NCI-H1694 treated with DMSO at 0.1 percent for 48 hours (cell line): ENCODE results near the gene HIPK1.
A peak's percentile ranks its signal among the peaks of the same experiment; 100 is the strongest.
"Not testable (repeated sequence)": the region's sequence is repeated elsewhere in the genome, so short reads cannot be mapped to it uniquely, and the experiment has no call there.

Experiments used
- DNase-seq: peaks from one replicate; lab custom pipeline; 2025; lab: John Stamatoyannopoulos, UW

The HIPK1 gene

DNA sequence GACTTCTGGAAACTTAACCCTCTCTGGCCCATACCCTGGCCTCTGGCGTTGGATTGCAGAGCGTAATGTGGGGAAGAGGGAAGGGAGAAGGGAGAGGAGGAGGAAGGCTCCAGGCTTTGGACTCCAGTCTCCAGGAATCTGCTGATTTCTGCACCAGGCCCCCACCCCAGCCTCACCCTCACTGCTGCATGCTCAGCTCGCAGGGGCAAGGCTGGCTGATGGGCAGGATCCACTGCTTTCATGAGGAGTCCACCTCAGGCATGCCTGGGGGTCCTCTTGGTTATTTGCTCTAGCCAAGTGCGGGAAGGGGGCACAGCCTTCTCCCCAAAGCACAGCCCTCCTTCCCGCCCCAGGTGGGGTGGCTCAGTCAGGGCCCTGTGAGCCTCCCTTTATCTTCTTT, 53.8 kb downstream of the HIPK1 start:
- DNase-seq = no peak

DNA sequence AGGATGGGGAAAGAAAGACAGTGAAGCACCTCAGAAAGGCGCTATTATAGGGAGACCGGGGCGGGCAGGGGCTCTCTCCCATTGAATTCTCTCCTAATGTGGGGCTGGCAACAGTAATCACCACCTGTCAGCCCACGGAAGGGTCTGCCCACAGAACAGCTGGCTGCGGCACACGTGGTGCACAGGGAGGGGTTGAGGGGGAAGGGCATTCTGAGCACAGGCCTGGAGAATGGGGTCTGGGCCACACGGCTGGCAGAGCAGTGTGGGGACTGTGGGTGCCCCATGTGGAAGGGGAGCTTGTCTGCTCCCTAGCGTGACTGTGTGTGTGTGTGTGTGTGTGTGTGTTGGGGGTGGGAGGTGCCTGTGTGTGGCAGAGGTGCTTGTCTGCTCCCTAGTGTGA, 54.3 kb downstream of the HIPK1 start:
- DNase-seq = peak; percentile 71

DNA sequence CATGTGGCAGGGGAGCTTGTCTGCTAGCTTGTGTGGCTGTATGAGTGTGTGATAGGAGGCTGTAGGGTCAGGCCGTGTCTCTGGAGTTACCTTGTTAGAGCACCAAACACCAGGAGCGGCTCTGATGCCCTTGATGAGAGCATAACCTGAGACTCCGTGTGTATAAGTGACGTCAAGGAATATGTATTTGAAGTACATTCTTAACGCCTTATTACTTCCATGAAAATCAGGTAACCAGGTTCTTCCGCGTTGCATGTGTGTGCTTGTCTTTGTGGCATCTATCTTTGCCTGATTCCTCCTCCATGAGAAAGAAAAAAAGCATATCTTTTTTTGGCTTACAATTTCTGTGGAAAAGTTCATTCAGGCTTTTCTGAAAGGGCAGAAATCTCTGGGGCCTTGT, 54.7 kb downstream of the HIPK1 start:
- DNase-seq = no peak

DNA sequence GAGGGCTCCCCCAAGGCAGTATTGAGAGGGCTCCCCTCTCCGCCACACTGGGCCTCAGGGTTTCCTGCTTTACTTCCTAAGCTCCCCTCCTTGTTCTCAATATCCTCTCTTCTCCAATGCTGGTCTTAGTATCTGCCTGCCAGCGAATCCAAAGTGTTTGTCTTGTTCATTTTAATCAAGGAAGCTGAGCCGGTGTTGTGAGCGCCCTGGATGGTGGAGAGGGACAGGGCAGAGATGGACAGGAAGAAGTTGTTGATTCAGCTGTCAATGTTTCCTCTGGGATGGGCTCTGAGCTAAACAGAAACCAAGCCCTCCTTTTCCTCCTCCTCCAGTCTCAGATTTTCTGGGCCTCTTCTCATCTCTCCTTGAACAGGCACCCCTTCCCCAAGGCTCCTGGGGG, 55.6 kb downstream of the HIPK1 start:
- no peak for DNase-seq

DNA sequence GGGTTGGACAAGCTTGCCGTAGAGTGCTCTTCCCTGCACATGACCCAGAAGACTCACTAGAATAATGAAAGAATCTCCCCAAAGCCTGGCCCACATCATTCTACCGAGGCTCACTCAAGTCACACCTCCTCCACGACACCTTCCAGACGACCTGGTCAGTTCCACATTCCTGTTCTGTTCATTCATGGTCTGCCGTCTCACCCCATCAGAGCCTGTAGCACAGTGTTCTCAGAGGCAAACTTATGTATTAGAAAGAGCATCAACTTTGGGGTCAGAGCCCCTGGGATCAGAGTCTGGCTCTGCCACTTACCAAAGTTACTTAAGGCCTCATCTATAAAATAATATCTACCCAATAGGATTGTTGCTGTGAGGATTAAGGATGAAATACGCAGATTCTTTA, 57.7 kb downstream of the HIPK1 start:
- DNase-seq = no peak

DNA sequence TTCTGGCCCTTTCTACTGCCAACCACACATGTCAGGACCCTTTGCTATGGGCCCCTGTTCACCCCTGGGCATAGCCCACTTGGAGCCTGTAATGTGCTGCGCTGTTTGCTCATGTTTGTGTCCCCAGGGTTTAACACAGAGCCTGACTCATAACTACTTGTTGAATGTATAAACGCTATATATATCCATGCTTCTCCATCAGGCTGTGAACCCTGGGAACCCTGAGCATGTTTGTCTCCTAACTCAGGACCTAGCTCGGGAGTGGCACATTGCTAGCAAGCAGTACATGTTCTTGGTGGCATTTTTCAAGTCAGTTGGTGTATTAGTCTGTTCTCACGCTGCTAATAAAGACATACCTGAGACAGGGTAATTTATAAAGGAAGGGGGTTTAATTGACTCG, 58.1 kb downstream of the HIPK1 start:
- DNase-seq = no peak

DNA sequence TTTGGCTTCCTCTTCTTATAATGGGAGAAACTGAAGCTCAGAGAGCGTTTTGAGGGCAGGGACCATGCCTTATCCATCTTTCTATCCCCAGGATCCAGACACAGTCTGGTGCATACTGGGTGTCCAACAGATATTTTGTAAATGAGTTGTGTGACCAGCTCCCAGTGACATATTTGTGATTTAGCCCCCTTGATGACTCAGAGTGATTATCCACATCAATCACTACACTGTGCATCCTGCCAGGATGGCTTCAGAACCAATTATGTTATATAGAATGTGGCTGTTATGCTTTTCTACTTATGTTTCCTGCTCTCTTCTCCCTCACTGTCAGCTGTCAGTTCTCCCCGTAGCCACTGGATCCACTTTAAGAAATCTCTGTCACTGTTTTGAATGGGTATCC, 61.4 kb downstream of the HIPK1 start:
- DNase-seq = no peak

DNA sequence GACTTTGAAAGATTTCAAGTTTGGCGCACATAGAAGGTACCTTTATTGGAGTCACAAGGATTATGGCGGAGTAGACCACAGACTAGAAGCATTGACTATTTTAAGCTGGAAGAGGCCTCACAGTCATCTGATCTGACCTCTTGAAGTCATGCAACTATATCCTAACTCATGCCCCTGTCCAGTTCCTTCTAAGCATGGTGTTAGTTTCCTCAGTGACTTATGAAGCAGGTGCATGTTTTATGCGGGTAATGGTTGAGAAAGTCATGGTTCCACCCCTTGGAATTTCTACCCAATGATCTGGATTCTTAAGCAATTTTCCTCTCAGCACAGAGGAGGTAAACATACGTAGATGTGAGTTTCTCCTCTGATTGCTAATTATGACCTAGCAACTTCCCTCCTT, 61.8 kb downstream of the HIPK1 start:
- DNase-seq = no peak

DNA sequence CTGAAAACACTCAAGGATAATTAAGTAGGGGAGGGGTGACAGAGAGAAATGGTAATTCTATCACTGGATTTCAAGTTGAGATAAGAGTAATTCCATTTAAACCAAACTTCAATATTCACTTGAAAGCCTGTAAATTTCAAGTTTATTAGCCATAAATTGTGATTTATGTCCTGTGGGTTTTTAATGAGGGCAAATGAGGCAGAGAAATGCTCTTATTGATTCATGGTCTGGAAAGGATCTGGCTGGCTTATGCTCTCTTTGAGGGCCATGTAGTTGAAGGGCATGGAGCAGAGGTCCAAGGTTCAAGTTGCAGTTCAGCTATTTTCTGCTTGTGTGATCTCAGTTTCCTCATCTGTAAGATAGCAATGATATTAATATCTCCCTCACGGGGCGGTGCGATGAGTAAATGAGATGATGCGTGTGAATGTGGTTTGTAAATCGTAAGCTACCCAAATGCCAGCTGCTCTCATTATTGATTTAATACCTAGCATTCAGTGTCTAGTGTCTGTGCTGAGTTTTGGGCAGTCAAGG, 62.4 kb downstream of the HIPK1 start:
- no peak for DNase-seq

DNA sequence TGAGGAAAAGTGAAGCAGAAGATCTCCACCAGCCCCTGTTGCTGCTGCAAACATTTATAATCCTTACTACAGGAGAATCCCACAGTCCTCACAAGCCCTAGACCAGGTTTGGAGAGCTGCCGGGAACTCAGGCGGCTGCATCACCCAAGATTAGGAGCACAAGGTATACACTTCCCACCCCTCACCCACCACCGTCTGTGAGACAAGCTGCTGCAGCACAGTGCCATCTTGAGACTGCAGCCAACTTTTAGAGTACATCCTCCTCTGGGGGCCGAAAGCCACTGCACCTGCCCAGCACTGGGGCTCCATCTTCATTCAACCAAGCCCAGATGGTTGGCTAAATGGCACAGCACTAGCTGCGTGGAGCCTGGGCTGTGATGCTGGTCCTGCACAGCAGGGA, 63.9 kb downstream of the HIPK1 start:
- no peak for DNase-seq

DNA sequence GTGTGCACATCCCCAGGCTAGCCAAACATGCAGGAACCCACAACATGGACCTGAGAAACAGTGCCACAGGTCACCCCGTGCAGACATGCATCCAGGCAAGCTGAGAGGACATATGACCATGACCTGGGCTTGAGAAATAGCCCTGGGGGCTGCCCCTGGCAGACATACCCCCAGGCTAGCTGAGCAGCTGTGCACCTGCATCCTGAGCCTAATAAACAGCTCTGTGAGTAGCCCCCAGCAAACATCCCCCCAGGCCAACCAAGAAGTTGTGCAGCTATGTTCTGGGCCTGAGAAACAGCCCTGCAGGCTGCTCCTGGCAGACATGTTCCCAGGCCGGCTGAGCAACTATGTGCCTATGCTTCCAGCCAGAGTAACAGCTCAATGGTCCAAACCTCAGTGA, 64.6 kb downstream of the HIPK1 start:
- DNase-seq = no peak

DNA sequence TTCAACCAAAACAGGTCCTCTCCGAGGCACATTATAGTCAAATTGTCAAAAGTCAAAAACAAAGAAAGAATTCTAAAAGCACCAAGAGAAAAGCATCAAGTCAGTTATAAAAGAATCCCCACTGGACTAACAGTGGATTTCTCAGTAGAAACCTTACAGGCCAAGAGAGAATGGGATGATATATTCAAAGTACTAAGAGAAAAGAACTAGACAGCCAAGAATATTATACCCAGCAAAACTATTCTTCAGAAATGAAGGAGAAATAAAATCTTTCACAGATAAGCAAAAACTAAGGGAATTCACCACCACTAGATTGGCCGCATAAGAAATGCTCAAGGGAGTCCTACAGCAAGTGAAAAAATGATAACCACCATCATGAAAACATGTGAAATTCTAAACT, 66.3 kb downstream of the HIPK1 start:
- DNase-seq = no peak

DNA sequence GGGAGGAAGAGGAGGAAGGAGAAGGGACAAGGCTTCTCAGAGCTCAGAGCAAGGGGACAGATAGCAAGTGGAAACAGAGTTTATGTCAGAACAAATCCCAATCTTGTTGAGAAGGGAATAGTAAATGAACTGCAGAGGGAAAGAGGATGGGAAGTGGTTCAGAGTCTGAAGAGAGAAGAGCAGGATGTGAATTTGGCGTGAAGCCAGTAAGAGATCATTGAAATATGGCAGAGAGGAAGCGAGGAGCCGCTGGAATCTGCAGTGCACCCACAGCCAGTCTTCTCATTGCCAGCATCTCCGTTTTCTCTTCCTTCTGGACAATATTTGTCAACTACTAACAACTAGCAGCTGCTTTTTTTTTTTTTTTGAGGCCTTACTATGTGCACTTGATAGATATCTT, 69.2 kb downstream of the HIPK1 start:
- no peak for DNase-seq

DNA sequence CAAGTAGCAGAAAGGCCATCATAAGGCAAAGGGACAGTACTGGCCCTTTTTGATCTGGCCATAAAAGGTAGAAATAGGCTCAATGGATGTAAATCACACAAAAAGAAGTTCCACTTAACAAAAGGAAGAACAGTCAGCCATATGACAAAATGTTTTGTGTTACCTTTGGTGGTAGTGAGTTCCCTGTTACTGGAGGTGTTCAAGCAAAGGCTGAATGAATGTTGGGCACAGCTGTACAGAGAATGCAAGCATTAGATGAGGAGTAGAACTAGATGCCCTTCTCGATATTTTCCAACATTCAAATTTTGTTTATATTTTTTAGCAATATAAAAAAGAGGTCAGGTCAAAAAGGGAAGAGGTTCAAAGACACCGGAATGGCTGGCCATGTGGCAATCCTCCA, 70.1 kb downstream of the HIPK1 start:
- DNase-seq = no peak

DNA sequence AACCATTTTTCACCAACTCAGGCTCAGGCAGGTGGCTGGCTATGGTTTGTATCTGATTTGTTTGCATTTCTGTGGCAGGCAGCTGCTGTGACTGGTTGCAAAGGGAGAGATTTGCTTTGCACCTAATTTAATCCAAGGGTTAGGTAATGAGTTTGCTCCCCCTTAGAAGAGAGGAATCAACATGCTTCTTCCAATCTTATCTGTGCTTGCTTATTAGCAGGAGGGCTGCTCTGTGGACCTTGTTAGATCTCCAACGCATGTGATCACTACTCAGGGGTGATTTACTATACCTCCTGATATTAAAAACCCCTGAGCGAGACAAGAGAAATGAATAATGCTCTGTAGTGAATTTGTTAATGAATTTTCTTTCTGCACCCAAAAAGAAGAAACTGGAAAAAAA, 70.7 kb downstream of the HIPK1 start:
- DNase-seq = no peak

DNA sequence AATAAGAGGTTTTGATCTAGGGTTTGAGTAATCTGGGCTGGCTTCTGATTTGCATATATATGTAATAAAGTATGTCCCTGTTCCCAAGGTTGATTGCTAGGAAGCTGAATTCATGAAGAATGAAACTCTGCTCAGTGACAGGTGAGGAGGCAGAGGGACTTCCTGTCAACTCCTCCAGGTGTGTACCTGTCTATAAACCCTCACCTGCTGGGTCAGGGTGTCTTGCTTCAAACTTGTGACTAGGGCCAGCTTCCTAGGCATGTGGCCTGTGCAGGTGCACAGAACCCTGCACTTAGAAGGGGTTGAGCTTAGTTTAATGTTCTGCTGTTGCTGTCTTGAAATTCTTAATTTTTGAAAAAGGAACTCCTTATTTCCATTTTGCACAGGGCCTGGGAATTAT, 71.3 kb downstream of the HIPK1 start:
- DNase-seq = no peak

DNA sequence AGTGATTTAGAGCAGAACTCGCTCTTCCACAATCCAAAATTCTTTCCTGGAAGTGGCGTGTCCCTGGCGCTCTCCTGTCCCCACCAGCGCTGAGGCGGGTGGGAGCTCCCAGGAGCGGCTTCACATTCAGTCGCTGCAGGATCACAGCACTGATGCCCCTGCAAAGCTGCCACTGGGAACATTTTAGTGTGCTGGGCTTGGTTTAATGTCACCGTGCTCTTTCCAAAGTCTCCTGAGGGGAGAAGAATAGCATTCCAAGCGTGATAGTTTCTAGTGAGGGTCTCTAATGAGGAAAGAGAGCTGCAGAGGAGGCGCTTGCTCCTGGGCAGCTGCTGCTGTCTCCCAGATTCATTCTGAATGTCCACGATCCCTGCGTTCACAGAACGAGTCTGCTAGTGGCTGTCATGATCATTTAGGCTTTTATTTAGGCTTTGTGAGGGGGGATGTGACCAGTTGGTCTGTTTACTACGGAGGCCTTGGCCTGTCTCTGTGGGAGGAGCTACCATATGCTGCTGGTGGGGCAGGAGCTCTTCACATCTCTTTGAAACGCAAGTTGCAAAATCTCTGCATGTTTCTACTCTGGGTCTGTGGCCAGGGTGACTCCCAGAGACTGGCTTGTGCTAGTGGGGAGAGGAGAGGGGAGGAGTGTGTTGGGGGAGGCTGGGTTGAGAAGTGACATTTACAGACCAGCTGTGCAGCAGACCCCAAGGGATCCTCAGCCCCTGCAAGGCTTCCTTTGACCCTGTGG, 73.5 kb downstream of the HIPK1 start:
- no peak for DNase-seq

DNA sequence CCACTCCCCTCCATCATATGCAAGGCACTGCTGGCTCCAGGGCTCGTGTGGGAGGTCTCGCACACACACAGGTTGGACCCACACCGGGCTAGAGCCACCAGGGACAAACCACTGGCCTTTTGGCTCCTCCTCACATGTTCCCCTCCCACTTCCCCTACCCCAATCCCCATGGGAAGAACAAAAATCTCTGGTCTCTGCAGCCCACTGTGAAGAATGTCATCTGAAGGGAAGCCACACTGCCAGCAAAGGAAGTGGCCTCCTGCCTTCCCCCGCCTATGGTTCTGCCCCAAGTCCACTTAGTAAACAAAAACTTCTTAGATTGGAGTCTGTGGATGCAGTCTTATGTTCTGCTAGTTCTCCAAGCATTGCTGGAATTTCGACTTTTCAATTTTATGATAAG, 74.3 kb downstream of the HIPK1 start:
- DNase-seq = no peak

DNA sequence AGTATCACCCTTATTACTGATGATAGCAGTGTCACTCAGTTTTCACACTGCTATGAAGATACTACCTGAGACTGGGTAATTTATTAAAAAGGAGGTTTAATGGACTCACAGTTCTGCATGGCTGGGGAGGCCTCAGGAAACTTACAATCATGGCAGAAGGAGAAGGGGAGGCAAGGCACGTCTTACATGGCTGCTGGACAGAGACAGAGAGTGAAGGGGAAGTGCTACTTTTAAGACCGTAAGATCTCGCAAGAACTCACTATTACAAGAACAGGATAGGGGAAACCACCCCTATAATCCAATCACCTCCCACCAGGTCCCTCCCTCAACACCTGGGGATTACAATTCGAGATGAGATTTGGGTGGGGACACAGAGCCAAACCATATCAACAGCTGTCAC, 77.7 kb downstream of the HIPK1 start:
- DNase-seq = not testable (repeated sequence)

DNA sequence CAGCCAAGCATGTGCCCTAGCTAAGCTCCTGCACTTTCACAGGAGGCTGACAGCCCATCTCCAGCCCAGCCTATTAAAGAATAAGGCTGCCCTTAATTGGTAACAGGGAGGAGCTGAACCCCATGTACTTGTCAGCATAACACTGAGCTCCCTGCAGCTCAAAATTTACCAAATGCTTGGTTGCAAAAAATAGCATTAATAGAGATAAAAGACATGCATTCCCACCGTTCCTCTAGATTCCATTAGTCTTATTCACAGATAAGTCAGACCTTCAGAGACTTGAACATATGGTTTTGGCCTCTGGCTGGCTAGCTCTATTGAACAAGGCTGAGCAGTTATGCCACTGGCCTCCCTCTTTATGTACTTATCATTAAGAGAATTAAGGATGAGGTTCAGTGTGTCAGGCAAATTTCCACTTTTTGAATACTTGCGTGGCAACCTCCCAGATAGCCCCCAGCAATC, 79.4 kb downstream of the HIPK1 start:
- no peak for DNase-seq

DNA sequence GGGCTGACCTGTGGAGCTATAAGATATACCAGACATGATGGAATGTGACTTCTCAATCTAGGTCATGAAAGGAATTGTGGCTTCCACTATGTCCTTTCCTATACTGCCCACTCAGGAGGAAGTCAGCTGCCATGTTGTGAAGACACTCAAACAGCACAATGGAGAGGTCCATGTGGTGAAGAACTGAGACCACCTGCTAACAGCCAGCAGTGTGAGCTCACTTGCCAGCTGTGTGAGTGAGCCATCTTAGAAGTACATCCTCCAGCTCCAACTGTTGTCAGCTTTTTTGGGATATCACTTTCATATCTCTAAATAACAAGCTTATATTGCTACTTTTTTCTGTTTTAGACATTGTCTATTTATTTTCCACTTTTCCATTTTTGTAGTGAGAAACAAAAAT, 79.9 kb downstream of the HIPK1 start:
- no peak for DNase-seq

DNA sequence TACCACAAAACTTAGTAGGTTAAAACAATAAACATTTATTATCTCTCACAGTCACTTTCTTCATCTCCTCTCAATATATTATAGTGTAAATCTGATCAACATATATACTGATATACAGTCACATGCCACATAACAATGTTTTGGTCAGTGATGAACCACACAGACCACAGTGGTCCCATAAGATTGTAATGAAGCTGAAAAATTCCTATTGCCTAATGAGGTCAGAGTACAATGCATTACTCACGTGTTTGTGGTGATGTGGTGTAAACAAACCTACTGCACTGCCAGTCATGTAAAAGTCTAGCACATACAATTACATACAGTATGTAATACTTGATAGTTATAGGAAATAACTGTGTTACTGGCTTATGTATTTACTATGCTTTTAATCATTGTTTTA, 80.3 kb downstream of the HIPK1 start:
- no peak for DNase-seq

DNA sequence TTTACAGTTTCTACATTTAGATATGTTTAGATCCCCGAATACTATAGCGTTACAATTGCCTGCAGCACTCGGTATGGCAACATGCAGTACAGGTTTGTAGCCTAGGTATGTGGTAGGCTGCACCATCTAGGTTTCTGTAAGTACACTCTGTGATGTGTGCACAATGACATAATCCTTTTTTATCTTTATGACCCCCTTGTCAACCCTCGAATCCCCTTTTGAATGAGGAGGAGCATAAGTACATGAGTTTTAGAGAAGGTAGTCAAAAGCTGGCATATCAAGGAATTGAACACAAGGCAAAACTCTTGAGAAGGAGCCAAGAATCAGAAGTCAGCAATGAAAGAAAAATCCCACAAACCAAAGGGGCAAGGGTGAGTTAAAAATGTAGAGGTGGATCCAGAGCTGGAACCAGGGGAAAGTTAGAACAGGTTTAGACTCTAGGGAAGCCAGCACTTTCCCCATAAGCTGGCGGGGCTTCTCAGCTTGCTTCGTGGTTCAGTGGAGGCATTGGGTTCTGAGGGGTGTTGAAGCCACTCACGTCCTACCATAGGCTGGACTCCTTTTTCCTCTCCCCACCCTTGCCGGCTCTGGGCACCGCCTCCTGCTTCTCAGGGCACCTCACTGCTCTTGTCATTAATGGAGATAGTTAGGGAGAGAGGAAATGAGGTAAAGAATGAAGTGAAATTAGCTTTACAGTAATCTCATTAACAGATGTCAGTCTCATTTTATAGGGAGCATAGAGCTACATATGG, 81.5 kb downstream of the HIPK1 start:
- DNase-seq = no peak

DNA sequence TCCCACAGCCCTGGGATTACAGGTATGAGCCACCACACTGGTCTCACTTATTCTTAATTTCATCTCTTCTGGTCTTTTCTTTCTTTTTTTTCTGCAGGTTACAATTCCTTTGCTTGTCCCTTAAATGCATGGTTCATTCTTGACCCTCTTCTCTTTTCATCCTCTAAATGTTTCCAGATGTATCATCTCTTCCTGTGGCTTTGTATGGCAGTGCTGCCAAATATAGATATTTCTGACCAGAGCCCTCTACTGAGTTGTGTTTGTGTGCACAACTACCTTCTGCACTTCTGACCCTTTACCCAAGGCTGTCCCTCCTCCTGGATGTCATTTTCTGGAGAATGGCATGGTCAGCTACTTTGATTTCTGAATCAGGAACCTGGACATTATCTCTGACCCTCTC, 82.7 kb downstream of the HIPK1 start:
- DNase-seq = no peak
